HG03575 (cell line): ENCODE measurements around the gene TGDS.

ENCODE experiments used
- ATAC-seq: cut with Tn5 transposase; IDR thresholded peaks from one replicate; pipeline ENCODE4 v1.9.1; 2021; ENCODE audit not compliant: unreplicated experiment, insufficient number of reproducible peaks, low FRiP score; ENCODE audit errors: extremely low read depth

Gene TGDS

GRCh38 chr13:94525781-94526180, 70.2 kb downstream of the TGDS start:
- ATAC-seq = no peak

GRCh38 chr13:94524407-94524806, 71.5 kb downstream of the TGDS start:
- ATAC-seq = no peak
